Mammary epithelial cell (primary cell): Measurements from ENCODE around the gene SAT2.

Source experiments
- EZH2 ChIP-seq: IDR thresholded peaks from 2 replicates; pipeline ENCODE4 v1.6.1; 2012; ENCODE audit warnings: low read length, inconsistent platforms, borderline replicate concordance
- TF ChIP-seq, protein P1 (sequence below), 2 donors: IDR thresholded peaks in 1 of 2; conservative IDR thresholded peaks in 1 of 2; 2 replicates each; pipeline ENCODE4 v1.5.1; 2011 to 2012; ENCODE audit warnings: inconsistent platforms in 2 of 2, low read length in 2 of 2, mild to moderate bottlenecking in 2 of 2, control low read depth in 1 of 2, low read depth in 1 of 2; ENCODE audit not compliant: insufficient read depth in 1 of 2; ENCODE audit errors: extremely low read depth in 1 of 2

DNA sequence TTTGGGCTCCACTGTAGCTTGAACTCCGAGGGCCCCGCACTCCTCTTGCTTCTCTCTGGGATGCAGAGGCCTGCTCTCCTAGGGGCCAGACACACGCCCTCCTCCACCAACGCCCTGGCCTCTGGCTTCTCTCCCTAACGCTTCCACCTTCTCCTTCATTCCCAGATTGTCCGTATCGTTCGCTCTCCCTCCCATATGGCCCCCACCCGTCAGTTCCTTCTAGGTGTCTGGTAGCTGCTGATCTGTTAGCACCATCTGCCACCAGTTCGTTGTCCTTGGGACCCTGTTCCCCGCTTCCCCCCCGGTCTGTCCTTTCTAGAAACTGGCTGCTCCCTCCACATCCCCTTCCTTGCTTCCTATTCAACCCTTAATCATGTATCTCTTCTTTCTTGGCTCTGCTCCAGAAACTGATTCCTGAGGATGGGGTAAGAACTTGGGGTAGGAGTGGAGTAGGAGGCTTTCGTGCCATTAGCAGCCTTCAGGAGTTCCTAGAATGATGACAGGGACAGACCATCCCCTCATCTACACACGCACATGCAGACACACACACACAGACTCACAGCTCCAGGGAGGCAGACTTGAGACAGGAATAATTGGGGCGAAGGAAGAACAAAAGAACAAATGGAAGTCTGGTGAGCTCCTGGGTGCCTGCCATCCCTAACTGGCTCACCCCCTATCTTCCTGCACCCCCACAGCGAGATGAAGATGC, 27.4 kb upstream of the SAT2 start:
- TF ChIP-seq EZH2: no peak
- TF ChIP-seq, protein P1, sequence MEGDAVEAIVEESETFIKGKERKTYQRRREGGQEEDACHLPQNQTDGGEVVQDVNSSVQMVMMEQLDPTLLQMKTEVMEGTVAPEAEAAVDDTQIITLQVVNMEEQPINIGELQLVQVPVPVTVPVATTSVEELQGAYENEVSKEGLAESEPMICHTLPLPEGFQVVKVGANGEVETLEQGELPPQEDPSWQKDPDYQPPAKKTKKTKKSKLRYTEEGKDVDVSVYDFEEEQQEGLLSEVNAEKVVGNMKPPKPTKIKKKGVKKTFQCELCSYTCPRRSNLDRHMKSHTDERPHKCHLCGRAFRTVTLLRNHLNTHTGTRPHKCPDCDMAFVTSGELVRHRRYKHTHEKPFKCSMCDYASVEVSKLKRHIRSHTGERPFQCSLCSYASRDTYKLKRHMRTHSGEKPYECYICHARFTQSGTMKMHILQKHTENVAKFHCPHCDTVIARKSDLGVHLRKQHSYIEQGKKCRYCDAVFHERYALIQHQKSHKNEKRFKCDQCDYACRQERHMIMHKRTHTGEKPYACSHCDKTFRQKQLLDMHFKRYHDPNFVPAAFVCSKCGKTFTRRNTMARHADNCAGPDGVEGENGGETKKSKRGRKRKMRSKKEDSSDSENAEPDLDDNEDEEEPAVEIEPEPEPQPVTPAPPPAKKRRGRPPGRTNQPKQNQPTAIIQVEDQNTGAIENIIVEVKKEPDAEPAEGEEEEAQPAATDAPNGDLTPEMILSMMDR (conservative IDR thresholded peaks at IDR 0.05 in 1 of 2, IDR thresholded peaks at IDR 0.05 in 1 of 2; ENCODE audit: extremely low read depth in 1 of 2, insufficient read depth in 1 of 2, low read depth in 1 of 2, low read length in 2 of 2): no peak
